Mucosa of descending colon (tissue), 3 donors: Measurements from ENCODE around the gene RPS6KA4. TPM values are rescaled to one million over a fixed set of nuclear protein-coding genes. Genes with fewer than 3 reads are reported as not detected.
"Not testable (repeated sequence)": the region's sequence is repeated elsewhere in the genome, so short reads cannot be mapped to it uniquely, and the experiment has no call there.

Experiments used
- ATAC-seq: fragments of 200-7000 bp; cut with Tn5 transposase; one replicate; pipeline ENCODE4 v1.9.1; 2020; ENCODE audit warnings: mild to moderate bottlenecking, moderate library complexity
- DNase-seq, 3 donors: peaks; one replicate each; pipeline ENCODE4 v3.0.0-alpha.2; 2020
- H3K36me3 ChIP-seq: fragments of 200-600 bp; one replicate; pipeline ENCODE4 v1.8.0; 2021; ENCODE audit warnings: low read depth, mild to moderate bottlenecking
- H3K4me1 ChIP-seq: fragments of 200-600 bp; one replicate; pipeline ENCODE4 v1.8.0; 2021; ENCODE audit warnings: low read depth, mild to moderate bottlenecking
- H3K4me3 ChIP-seq: fragments of 200-600 bp; one replicate; pipeline ENCODE4 v1.8.0; 2021; ENCODE audit warnings: mild to moderate bottlenecking
- H3K9me3 ChIP-seq: fragments of 200-600 bp; one replicate; pipeline ENCODE4 v1.8.0; 2021; ENCODE audit warnings: mild to moderate bottlenecking
- CTCF ChIP-seq: fragments of 200-600 bp; IDR thresholded peaks from one replicate; pipeline ENCODE4 v1.8.0; 2022; ENCODE audit warnings: antibody characterized with exemption, mild to moderate bottlenecking
- intact Hi-C, 2 donors: fragments of 100-400 bp; cut with DNase I in 1 of 2; cut with micrococcal nuclease in 1 of 2; formaldehyde crosslinking; loops; one replicate each; pipeline versions ENCODE4 v1.11.0 to v1.11.1; 2022; cut with DNase I, micrococcal nuclease
- total RNA-seq, 3 donors: library from RNA; stranded (reverse); fragmentation: NEBNext Ultra II Directional in 2 of 3; extraction: Animal tissue kit (Norgen Biotek cat#: 25700) in 2 of 3; gene quantifications; one replicate each; pipeline versions ENCODE4 v1.2.1 to v1.2.4, GENCODE V29; 2021 to 2023
- donor health status: DM: no; HTN: no; CAD: no; lungs with moderate emphysema.
- donor health status: DM: no; HTN: no; CAD: no.
- donor health status: DM: no; HTN: yes; CAD: no.

The RPS6KA4 gene
- total RNA-seq, 3 donors from 2014 or later = 33.6 to 39.8 (median 36.5) TPM

GRCh38 chr11:64410404-64410734 lies 51.4 kb downstream of the RPS6KA4 start:
- ATAC-seq (no peak), DNase-seq (no peak)
- intact Hi-C loops = no loop called here
- Histone ChIP-seq H3K9me3 (no peaks in the 10 kb centered on the region), H3K4me3 (no peak overlapping the region), H3K36me3 (no peaks in the 10 kb centered on the region), H3K4me1 (no peaks in the 10 kb centered on the region)
- TF ChIP-seq CTCF = no peak

GRCh38 chr11:64413417-64413816 lies 54.5 kb downstream of the RPS6KA4 start:
- Histone ChIP-seq H3K4me3 (no peak overlapping the region), H3K4me1 (no peaks in the 10 kb centered on the region), H3K36me3 (no peaks in the 10 kb centered on the region), H3K9me3 (no peaks in the 10 kb centered on the region)
- no peak for TF ChIP-seq CTCF
- DNase-seq (no peak), ATAC-seq (no peak)
- intact Hi-C loops = no loop called here

DNA sequence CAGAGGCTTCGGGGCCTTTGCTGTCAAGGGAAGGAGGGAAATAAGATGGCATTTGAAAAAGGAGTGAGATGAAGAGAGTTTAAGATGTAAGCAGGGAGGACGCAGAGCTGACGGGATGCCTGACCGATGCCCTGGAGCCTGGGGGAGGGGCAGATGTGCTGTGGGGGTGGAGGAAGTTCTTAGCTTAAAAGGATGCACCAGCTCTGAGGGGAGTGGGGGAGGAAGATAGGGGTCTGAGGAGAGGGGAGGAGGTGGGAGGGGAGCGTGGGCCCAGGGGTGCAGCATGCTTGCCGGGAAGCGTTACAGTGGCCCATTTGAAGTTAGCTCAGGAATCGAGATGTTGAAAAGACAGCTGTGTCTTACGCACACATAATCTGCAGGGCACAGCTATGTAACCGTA lies 56.3 kb downstream of the RPS6KA4 start:
- intact Hi-C loops = no loop called here
- DNase-seq = no peak
- Histone ChIP-seq H3K4me3 (no peak overlapping the region), H3K36me3 (no peaks in the 10 kb centered on the region), H3K4me1 (no peaks in the 10 kb centered on the region), H3K9me3 (no peaks in the 10 kb centered on the region)
- ATAC-seq = no peak
- TF ChIP-seq CTCF = no peak

GRCh38 chr11:64415996-64416728 lies 57.2 kb downstream of the RPS6KA4 start:
- intact Hi-C loops = no loop called here
- no peak for DNase-seq
- Histone ChIP-seq H3K36me3 (no peaks in the 10 kb centered on the region), H3K4me1 (no peaks in the 10 kb centered on the region), H3K4me3 (no peak overlapping the region), H3K9me3 (no peaks in the 10 kb centered on the region)
- no peak for ATAC-seq
- no peak for TF ChIP-seq CTCF

DNA sequence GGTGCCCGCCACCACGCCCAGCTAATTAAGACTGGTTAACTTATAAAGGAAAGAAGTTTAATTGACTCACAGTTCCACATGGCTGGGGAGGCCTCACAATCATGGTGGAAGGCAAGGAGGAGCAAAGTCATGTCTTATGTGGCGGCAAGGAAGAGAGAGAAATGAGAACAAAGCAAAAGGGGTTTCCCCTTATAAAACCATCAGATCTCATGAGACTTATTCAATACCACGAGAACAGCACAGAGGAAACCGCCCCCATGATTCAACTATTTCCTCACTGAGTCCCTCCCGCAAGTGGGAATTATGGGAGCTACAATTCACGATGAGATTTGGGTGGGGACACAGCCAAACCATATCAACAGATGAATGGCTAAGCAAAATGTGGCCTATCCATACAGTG lies 59.3 kb downstream of the RPS6KA4 start:
- H3K4me1 ChIP-seq, H3K36me3 ChIP-seq, DNase-seq, H3K4me3 ChIP-seq, H3K9me3 ChIP-seq, ATAC-seq, intact Hi-C loops: not testable (repeated sequence)

DNA sequence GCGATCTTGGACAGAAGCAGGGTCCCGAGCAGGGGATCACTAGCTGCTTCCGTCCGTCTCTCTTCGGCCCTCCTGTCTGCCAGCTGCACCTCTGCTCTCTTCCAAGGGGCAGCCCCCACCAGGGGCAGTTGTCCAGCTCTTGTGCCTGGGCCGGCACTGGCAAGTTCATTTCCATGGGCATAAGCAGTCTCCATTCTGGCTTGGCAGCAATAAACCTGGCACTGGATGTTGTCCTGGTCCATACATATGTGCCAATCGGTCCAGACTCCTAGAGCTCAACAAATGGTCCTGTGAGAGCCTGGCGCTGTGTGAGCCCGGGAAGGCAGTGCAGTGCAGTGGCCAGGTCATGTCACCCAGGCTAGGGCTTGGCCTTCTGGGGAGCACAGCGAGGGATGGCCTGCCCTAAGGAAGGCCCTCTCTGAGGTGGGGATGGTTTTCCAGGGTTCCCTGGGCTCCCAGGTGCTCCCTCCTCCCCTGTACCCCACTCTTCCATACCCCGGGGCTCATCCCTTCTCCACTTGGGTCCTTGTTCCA lies 60.4 kb downstream of the RPS6KA4 start:
- TF ChIP-seq CTCF = no peak
- Histone ChIP-seq H3K9me3 (no peaks in the 10 kb centered on the region), H3K4me3 (no peak overlapping the region), H3K36me3 (no peaks in the 10 kb centered on the region), H3K4me1 (no peaks in the 10 kb centered on the region)
- no peak for ATAC-seq
- intact Hi-C loops = no loop called here
- DNase-seq = no peak
